ENCODE data around the gene EID2.

EID2 gene, protein sequence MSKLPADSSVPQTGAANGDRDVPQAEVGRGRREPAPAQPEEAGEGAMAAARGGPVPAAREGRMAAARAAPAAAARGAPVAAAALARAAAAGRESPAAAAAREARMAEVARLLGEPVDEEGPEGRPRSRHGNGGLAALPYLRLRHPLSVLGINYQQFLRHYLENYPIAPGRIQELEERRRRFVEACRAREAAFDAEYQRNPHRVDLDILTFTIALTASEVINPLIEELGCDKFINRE

DNA sequence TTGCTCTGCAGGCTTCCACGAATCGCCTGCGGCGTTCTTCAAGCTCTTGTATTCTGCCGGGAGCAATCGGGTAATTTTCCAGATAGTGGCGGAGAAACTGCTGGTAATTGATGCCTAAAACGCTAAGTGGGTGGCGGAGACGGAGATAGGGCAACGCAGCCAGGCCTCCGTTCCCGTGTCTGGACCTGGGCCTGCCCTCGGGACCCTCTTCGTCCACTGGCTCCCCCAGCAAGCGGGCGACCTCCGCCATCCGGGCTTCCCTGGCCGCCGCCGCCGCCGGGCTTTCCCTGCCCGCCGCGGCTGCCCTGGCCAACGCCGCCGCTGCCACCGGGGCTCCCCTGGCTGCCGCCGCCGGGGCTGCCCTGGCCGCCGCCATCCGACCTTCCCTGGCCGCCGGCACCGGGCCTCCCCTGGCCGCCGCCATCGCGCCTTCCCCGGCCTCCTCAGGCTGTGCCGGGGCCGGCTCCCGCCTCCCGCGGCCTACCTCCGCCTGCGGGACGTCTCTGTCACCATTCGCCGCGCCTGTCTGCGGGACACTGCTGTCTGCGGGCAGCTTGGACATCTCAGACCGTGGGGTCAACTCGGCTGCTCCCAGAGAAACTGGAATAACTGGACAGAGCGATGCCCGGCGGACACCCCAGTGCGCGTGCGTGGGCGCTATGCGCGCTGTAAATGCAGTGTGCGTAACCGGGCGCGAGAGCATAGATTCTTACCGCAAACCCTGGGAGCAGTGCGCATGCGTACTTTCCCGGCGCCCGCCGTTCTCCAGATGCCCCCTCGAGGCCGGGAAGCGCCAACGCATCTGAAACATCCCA, at the start of gene EID2:
TSS of gene EID2 (minus strand) at position 644 of the 815 bp plus-strand sequence. CDS start at position 562, 82 bp downstream.
- DNase-seq (ENCODE audit: low read depth) = peak; percentile 81

DNA sequence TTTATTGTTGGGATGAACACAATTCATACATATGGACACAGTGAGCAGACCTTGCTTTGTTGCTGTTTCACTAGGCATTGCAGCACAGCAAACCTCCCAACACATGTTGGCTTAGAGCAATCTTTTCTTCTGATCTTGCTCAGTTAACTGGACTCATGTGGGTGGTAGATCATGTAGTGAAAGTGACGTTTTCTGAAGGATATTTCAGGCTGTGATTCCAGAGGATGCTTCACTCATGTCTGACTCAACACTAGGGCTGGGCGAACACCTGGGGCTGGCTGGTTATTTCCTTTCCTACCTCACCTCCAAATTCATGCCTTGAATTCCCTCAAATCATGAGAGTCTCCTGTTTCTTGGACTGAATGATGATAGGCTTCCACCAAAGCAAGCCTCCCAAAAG, 48.1 kb upstream of the EID2 start:
- no peak for DNase-seq (ENCODE audit: low read depth)

DNA sequence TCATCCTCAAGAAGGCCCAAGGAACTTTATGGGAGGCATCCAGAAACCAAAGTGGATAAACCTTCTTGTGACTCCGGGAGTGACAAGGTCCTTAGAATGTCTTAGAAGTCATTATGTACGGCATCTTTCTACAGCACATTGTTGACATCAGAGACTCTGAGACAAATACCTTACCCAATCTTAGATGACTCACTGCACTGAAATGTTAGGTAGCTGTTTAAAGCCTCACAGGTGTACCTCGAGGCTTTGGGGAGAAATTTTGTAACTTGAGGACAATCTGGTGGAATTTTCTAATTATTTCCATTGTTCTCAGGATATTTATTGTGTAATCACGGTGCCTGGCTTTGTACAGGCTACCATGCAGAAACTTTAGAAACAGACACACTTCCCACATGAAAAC, 47.5 kb upstream of the EID2 start:
- DNase-seq (ENCODE audit: low read depth) = no peak

DNA sequence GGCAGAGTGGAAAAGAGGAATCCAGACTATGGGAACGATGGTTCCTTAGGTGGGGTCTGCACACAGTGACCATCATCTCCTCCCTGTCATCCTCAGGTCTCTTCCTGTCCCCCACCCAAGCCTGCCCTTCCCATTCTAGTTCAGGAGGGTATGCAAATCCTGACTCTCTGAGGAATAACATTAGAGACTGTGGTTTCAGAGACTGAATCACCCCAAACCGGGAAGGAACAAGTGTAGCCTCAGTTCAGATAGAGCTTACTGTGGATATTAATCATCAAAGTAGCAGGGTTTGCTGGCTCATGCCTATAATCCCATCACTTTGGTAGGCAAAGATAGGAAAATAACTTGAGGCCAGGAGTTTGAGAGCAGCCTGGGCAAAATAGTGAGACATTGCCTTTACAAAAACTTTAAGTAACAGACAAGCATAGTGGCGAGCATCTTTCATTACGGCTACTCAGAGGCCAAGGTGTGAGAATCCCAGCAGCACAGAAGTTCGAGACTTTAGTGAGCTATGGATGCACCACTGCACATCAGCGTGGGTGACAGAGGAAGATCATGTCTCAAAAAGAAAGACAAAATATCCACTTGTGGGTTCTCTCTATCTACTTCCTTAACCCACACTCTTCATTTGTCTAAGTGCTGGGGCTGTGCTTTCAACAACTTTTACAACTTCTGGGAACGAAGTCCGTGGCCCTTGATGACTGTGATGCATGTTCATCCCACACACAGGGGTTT, 43.1 kb upstream of the EID2 start:
- DNase-seq (ENCODE audit: low read depth) = no peak

DNA sequence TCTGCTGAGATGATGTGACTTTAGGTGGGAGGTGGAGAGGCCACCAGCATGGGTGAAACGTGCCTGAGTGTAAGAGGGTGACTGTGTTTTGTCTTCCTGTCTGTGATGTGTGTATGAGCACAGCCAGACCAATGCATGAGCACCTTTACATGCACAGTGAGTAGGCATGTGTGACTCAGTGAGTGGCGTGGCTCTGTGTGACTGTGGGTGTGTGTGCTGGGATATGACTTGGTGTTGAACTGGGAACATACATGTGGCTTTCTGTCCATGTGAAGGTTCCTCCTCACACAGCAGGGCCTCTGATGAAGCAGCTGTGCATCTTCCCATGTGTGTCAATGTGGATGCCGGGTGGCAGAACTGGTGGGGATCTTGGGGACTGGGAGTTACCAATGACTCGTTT, 42.5 kb upstream of the EID2 start:
- DNase-seq (ENCODE audit: low read depth) = no peak

DNA sequence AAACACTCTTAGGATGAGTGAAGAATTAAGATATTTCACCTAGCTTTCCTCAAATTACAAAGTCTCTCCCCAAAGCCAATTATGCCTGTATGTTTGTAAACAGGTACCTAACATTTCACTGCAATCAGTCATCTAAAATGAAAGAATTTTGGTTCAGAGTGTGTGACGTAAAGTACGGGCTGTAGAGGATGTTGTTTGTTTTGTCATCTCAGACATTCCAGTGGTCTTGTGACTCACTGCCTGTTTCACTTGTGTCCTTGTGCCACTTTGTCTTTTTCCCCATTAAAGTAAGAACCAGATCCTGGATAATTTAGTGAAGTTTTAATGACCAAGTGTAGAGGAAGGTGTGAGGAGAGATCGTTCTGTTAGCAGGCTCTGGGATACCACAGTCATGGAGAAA, 28.6 kb upstream of the EID2 start:
- DNase-seq (ENCODE audit: low read depth) = no peak

DNA sequence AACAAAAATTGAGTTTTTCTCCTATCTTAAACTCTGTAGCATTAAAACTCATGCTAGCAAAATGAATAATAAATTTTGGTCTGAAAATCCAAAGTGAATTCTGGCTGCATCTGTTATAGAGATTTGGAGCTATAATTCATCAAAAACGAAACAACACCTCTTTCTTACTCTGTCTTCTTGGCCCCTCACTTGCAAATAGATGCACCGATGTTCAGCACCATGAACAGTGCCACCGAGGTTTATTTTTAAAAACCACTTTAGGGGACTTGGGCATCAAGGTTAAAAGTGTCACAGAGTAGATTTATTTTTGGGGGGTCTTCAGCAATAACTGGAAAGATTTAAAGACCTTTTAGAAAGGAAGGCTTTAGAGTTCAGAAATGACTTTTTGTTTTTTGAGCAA, 26.1 kb upstream of the EID2 start:
- DNase-seq (ENCODE audit: low read depth) = no peak

DNA sequence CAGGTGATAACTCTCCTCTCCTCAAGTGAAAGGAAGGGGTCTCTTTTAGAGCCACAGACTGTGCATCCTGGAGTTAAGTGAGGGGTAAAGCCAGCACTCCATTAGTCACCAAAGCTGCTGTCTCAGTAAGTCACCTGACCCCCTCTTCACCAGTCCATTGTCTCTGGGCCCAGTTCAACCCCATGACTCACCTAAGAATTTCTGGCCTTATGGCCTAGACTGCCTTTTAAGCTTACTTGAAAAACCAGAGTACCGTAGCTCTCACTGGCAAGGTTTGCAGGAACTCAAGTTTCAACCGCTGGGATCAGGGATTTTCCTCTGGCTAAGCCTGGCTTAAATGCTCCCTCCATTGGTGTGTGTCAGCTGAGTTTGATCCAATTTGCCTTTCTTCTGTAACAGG, 23.4 kb upstream of the EID2 start:
- DNase-seq (ENCODE audit: low read depth) = no peak

DNA sequence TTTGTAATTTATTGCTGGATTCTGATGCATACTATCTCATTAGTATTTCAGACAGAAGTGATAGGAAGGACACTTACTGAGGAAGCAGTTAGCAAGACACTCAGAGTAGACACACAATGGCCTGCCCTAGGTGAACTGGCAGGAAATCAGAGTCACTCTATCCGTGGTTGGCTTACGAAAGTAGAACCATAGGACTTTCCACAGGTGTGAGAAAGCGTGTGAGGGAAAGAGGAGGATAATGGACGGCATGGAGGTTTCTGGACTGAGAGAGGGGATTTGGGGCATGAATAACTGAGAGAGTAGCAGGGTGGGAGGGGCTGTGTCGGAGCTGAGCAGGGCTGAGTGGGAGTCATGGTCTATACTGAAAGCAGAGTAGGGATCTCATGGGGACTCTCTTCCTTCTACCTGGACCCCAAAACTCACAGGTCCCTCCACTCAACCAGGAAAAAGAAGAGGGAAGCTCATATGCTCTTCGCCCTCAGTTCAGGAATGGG, 18.7 kb upstream of the EID2 start:
- no peak for DNase-seq (ENCODE audit: low read depth)

DNA sequence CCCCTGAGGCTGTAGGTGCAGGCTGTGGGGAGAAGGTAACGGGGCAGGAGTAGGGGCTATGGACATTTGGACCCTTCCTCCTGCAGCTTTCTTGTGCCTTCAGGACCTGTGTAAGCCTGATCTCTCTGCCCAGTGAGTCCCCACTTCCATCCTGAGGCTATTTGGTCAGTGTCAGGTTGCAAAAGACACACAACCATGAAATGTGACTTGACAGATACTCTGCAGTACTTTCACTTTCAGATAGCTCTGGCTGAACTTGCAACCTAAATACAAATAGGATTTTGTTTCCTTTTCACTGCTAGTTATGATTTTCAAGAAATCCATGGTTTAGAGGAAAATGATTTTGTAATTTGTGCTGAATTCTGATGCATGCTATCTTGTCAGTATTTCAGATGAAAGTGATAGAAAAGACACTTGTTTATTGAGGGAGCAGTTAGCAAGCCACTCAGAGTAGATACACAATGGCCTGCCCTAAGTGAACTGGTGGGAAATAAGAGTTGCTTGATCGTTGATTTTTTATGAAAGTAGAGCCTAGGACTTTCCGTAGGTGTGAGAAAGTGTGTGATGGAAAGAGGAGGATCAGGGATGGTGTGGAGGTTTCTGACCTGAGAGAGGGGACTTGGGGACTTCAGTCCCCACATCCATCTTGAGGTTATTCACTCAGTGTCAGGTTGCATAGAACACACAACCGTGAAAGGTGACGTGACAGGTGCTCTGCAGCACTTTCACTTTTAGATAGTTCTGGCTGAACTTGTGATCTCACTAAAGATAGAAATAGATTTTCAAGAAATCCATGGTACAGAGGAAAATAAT, 18.1 kb upstream of the EID2 start:
- no peak for DNase-seq (ENCODE audit: low read depth)

DNA sequence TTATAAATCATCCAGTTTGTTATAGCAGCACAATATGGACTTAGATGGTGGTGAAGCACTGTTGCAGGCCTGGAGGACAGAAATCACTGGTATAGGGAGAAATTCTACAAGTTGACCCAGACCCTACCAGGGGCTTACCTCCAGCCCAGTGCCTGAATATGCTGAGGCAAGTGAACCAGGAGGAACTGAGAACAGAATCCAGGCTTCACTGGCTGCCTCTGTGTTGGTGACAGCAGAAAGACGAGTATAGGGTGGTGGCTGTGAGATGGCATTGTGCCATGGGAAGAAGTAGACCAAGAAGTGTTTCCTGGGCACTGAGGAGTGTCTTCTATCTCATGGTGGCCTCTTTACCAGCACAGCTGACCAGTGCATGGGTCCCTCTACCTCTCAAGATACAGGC, 15.9 kb upstream of the EID2 start:
- no peak for DNase-seq (ENCODE audit: low read depth)

DNA sequence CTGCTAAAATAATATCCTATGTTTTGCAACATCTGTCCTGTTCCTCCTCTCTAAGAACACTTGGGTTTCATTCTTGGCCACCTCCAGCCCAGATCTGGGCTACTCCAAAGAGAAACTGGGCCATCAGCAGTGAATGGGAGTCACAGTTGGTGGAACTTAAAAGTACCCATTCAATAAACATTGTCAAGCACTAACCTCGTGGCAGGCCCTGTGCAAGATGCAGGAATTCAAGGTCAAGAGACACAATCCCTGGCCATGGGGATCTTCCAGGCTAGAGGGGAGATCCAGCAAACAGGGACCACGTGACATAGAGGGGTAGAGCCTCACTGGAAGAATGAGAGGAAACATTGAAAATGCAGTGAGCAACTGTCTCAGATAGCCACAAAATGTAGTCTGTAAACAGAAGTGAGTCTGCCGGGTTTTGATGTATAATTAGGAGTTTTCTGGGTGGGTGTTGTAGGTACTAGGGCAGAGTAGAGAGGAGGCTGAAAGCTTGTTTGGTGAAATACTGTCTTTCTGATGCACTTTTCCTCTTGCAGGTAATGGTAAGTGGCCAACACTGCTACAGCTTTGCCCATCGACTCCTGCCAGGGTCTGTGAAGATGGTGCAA, 14.8 kb upstream of the EID2 start:
- no peak for DNase-seq (ENCODE audit: low read depth)

DNA sequence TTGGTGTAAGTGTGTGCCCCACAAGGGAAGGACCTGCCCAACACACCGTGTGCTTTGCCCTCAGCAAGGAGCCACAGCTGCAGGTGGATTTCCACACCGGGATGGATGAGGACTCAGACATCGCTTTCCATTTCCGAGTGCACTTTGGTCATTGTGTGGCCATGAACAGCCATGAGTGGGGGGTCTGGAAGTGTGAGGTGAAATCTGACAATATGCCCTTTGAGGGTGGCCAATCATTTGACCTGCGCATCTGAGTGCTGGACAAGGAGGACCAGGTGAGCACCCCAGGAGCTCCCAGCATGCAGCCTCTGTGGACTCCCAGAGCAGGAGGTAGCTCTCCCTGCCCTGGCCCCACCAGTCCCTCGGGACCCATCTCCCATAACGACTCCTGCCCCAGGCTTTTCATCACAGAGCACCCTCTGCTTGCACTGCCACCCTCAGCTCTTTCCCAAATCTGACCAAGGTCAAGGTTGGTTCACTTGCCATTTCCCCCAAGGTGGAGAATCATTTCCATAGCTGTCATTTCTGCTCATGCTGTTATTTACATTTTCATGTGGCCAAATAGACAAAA, 13.2 kb upstream of the EID2 start:
- no peak for DNase-seq (ENCODE audit: low read depth)

DNA sequence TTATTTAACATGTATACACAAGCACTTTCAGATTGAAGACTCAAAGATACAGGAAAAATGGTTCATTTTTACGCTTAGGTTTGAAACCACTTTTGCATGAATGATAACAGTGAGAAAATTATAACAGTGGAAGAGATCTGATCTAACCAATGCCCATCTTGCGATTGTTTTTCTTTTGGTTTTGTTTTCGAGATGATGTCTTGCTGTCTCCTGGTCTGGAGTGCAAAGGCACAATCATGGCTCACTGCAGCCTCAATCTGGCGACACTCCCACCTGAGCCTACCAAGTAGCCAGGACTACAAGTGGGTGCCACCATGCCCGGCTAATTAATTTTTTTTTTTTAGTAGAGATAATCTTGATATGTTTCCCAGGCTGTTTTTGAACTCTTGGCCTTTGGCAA, 10.2 kb upstream of the EID2 start:
- no peak for DNase-seq (ENCODE audit: low read depth)

DNA sequence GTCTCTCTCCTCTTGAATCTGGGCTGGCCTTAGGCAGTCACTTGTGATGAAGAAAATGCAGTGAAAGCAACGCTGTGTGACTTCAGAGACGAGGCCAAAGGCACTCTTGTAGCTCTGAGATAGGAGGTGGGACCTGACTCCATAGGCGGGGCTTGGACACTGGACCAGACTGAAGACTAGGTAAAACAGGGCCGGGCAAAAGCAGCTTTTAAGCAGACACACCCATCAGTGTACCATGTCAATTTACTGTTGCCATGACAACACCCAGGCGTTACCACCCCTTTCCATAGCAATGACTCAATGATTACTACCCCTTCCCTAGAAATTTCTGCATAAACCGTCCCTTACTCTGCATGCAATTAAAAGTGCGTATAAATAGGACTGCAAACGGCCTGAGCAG, 6.6 kb upstream of the EID2 start:
- no peak for DNase-seq (ENCODE audit: low read depth)

DNA sequence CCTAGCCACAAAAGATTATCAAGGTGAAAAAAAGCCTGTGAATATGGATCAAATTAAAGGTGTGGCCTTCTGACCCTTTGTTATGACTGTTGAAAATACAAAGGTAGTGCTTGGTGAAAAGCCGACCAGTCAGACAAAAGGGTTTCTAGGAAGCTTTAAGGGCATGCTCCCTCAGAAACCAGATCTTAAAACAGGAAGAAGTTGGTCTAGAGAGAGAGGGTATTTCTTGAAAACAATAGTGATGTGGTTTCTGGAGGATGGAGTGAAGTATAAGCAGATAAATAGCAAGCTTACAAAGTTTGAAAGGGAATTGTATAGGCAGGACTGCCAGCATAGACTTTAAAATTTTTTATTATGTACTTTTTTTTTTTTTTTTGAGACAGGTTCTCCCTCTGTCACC, 5.0 kb upstream of the EID2 start:
- DNase-seq (ENCODE audit: low read depth) = no peak

DNA sequence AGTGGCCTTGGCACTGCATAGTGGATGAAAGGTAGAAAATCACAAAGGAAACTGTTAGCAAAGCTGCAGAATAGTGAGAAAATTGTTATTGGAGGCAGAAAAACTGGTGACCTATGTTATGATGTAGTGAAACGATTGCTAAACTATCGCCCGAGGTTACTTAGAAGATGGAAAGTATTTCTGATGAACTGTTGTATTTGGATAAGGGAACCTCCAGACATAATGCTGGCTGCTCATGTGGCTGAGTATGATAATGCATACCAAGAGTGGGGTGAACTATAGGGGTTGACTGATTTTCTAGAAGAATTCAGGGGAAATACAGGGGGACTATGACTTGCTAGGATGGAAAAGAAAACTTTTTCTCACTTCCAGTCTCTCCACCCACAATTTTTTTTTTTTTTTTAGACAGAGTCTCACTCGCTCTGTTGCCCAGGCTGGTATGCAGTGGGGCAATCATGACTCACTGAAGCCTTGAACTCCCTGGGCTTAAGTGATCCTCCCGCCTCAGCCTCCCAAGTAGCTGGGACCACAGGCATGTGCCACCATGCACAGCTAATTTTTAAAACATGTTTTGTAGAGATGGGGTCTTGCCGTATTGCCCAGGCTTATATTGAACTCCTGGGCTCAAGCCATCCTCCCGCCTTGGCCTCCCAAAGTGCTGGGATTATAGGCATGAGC, 4.4 kb upstream of the EID2 start:
- no peak for DNase-seq (ENCODE audit: low read depth)

DNA sequence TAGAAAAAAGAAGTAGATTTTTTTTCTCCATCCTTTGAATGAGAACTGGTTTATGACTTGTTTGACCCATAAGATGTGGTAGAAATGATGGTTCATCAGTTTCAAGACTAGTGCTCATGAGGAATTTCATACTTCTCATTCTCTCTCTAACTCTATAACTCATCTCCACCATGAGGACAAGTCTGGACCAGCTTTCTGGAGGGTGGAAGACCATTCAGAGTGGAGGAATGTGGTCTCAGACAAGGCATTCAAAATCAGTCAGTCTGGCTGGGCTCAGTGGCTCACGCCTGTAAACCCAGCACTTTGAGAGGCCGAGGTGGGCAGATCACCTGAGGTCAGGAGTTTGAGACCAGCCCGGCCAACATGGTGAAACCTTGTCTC, 3.5 kb upstream of the EID2 start:
- no peak for DNase-seq (ENCODE audit: low read depth)

DNA sequence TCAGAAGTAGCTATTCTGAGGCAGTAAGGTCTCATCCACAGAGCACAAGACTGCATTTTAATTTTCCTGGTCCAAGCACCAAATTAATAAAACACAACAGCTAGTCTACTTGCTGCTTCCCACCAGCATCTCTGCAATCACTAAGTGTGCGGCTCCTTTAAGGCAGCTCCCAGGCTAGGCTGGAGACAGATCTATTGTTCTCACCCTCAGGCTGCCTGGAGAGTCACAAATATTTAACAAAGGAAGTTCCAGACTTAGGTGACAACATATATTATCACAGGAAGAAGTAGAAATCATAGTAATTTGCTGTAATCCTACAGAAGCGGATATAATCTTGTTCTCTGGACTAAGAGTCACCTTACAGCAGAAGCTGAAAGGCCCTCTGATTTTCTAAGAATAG, 2.2 kb upstream of the EID2 start:
- DNase-seq (ENCODE audit: low read depth) = no peak

DNA sequence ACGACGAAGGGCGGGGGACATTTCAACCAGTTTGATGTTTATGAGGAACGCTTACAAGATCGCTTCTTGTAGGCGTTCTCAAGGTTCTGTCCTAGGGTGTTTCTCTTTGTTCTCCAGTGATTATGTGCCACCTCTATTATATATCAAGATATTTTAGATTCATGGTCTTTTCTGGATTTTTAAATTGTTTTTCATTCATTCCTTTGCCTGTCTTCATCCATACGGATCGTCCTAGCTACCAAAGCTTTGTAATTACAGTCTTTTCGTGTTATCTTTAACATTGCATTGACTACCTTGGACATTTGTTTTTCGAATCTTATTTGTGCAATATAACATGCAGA, 342 bp upstream of the EID2 start:
- DNase-seq (ENCODE audit: low read depth) = no peak

DNA sequence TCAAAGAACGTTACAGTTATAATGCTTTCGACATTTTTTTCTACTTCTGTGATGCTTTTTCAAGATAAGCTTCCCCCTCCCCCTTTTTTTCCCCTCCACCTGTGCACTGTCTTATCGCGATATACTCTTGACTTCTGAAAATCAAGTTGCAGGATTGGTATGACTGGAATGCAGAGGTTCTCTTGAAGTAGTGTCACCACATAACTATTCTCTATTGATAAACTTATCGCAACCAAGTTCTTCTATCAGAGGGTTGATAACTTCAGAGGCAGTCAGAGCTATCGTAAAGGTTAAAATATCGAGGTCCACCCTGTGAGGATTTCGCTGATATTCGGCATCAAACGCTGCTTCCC, 820 bp downstream of the EID2 start:
- no peak for DNase-seq (ENCODE audit: low read depth)
